Fibroblast of lung (primary cell): ENCODE measurements around the gene RSRP1. TPM values are rescaled to one million over a fixed set of nuclear protein-coding genes. Genes with fewer than 3 reads are reported as not detected.
A peak's percentile ranks its signal among the peaks of the same experiment; 100 is the strongest.

Source experiments
- DNase-seq, 2 donors: peaks; one replicate each; pipeline versions ENCODE4 v3.0.0 to v3.0.0-alpha.2; 2010; ENCODE audit warnings: low read depth in 2 of 2
- H2AFZ ChIP-seq: 2 replicates; pipeline ENCODE4 v1.5.1; 2012; ENCODE audit warnings: low read length, control low read depth, inconsistent platforms
- H3K27ac ChIP-seq: 2 replicates; pipeline ENCODE4 v1.5.1; 2011; ENCODE audit warnings: low read length, control low read depth; ENCODE audit not compliant: insufficient read depth
- H3K27me3 ChIP-seq: 2 replicates; pipeline ENCODE4 v1.5.1; 2011; ENCODE audit warnings: mild to moderate bottlenecking, low read length; ENCODE audit not compliant: control insufficient read depth, insufficient read depth
- H3K36me3 ChIP-seq: 2 replicates; pipeline ENCODE4 v1.5.1; 2011; ENCODE audit warnings: low read length; ENCODE audit not compliant: control insufficient read depth, insufficient read depth
- H3K4me1 ChIP-seq: 2 replicates; pipeline ENCODE4 v1.5.1; 2011; ENCODE audit warnings: low read length; ENCODE audit not compliant: control insufficient read depth, insufficient read depth; ENCODE audit errors: extremely low read depth
- H3K4me2 ChIP-seq: 2 replicates; pipeline ENCODE4 v1.5.1; 2011; ENCODE audit warnings: low read length, control low read depth; ENCODE audit not compliant: insufficient read depth; ENCODE audit errors: extremely low read depth
- H3K4me3 ChIP-seq, 4 experiments: fragments of 200-600 bp in 1 of 4; sonication (generic) in 1 of 4; replicated peaks in 1 of 4; 2 replicates each; pipeline ENCODE4 v1.5.1; 2011 to 2016; ENCODE audit warnings: low read length in 4 of 4, low read depth in 3 of 4, mild to moderate bottlenecking in 3 of 4, control low read depth in 2 of 4, inconsistent platforms in 1 of 4, mixed read lengths in 1 of 4; ENCODE audit not compliant: insufficient read depth in 1 of 4; ENCODE audit errors: control extremely low read depth in 1 of 4
- H3K79me2 ChIP-seq: 2 replicates; pipeline ENCODE4 v1.5.1; 2012; ENCODE audit warnings: mild to moderate bottlenecking, low read length, inconsistent platforms; ENCODE audit not compliant: control insufficient read depth, insufficient read depth
- H3K9ac ChIP-seq: 2 replicates; pipeline ENCODE4 v1.5.1; 2011; ENCODE audit warnings: mild to moderate bottlenecking, low read length, control low read depth; ENCODE audit not compliant: insufficient read depth
- H3K9me3 ChIP-seq: 2 replicates; pipeline ENCODE4 v1.5.1; 2012; ENCODE audit warnings: low read depth, low read length; ENCODE audit not compliant: control insufficient read depth, insufficient read depth
- H4K20me1 ChIP-seq: 2 replicates; pipeline ENCODE4 v1.5.1; 2011; ENCODE audit warnings: low read length; ENCODE audit not compliant: control insufficient read depth, insufficient read depth; ENCODE audit errors: extremely low read depth
- EZH2 ChIP-seq: IDR thresholded peaks from 2 replicates; pipeline ENCODE4 v1.5.1; 2012; ENCODE audit warnings: low read length, control low read depth, mild to moderate bottlenecking; ENCODE audit errors: missing control alignments
- polyA plus RNA-seq, 2 donors: library from polyadenylated mRNA; depleted of rRNA in 1 of 2; stranded (reverse) in 1 of 2; unstranded in 1 of 2; fragments of >200 nt; gene quantifications; 2 replicates each; pipeline ENCODE4 v1.2.1, GENCODE V29; 2011 to 2012; ENCODE audit warnings: missing spikeins in 1 of 2
- total RNA-seq: library from RNA; depleted of rRNA; stranded (reverse); fragments of >200 nt; gene quantifications from 2 replicates; pipeline ENCODE4 v1.2.1, GENCODE V29; 2014
- TF ChIP-seq, protein P1 (sequence below), 2 donors: IDR thresholded peaks in 1 of 2; conservative IDR thresholded peaks in 1 of 2; 1 replicate in 1 of 2; 2 replicates in 1 of 2; pipeline ENCODE4 v1.5.1; 2011 to 2012; ENCODE audit warnings: low read length in 2 of 2, control low read depth in 1 of 2, inconsistent platforms in 1 of 2, low read depth in 1 of 2, mild to moderate bottlenecking in 1 of 2

RSRP1 gene
- total and polyA plus RNA-seq, 2 donors (not counting 1 experiment from before 2014, with no cell fraction given): 37.9 to 123 TPM

DNA sequence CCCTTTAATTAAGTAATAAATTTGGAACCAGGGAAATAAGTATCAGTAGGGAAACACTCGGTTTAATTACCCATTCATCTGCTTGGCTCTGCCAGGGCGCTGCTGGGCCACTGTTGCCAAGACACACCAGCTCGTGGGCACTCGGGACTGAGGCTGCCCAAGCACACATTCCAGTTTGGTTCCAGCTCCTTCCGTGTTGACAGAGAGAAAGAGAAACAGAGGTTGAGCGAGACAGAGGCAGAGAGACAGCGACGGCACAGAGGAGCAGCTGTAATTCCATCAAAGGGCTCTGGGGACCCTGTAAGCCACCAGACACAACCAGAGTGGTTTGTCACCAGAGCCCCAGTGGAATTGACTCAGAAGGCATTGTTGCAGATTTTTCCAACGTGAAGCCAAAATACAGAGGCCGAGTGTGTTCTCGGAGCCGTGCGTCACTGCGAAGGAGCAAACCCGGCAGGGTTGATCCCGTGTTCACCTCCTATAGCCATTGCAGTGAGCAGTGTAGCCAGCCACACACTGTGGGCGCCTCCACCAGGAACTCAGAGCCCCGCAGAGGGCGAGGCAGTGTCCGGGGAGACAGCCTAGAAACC, 48.5 kb downstream of the RSRP1 start:
- H3K9me3 ChIP-seq: no peaks in the 10 kb centered on the region
- no peak overlapping the region for H3K9ac ChIP-seq
- no peak overlapping the region for H3K4me3 ChIP-seq
- no peak overlapping the region for H2AFZ ChIP-seq
- H3K36me3 ChIP-seq: no peaks in the 10 kb centered on the region
- TF ChIP-seq, protein P1, sequence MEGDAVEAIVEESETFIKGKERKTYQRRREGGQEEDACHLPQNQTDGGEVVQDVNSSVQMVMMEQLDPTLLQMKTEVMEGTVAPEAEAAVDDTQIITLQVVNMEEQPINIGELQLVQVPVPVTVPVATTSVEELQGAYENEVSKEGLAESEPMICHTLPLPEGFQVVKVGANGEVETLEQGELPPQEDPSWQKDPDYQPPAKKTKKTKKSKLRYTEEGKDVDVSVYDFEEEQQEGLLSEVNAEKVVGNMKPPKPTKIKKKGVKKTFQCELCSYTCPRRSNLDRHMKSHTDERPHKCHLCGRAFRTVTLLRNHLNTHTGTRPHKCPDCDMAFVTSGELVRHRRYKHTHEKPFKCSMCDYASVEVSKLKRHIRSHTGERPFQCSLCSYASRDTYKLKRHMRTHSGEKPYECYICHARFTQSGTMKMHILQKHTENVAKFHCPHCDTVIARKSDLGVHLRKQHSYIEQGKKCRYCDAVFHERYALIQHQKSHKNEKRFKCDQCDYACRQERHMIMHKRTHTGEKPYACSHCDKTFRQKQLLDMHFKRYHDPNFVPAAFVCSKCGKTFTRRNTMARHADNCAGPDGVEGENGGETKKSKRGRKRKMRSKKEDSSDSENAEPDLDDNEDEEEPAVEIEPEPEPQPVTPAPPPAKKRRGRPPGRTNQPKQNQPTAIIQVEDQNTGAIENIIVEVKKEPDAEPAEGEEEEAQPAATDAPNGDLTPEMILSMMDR (conservative IDR thresholded peaks at IDR 0.05 in 1 of 2, IDR thresholded peaks at IDR 0.05 in 1 of 2; ENCODE audit: low read depth in 1 of 2, low read length in 2 of 2): no peak
- no peak for TF ChIP-seq EZH2
- no peaks in the 10 kb centered on the region for H4K20me1 ChIP-seq
- peaks cover 14% of the 10 kb centered on the region for H3K27me3 ChIP-seq
- H3K4me2 ChIP-seq: no peak overlapping the region
- H3K27ac ChIP-seq: no peak overlapping the region
- H3K79me2 ChIP-seq: no peaks in the 10 kb centered on the region
- peak in 1 of 2 donors; percentile 32 for DNase-seq
- H3K4me1 ChIP-seq: no peaks in the 10 kb centered on the region

DNA sequence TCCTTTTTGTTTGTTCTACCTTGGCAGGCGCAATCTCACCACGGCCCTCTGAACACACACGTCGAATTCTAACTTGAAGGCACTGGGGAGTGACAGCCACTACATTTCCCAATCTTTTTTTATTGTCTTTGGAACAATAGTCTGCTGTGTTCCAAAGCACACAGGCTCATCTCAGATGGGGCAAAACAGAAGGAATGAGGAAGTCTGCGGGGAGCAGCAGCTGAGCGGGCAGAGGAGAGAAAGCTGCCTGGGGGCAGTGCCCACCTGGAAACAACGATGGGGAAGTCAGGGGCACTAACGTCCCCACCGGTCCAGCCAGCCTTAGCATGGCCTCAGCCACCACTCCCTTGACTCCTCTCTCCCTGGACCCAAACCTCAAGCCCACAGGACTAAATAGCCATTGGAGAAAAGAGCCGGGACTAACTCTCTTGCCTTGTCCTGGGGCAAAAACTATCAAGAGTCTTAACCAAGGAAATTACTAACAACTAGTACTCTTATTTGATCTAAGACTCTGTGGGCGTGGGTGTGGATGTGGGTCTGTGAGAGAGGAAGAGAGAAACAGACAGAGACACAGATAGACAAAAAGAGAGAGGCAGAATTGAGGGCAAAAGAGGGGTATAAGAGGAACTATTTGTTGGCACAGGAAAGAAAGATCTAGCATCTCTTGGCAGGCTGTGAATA, 49.1 kb downstream of the RSRP1 start:
- no peaks in the 10 kb centered on the region for H3K9me3 ChIP-seq
- DNase-seq: no peak
- peaks cover 14% of the 10 kb centered on the region for H3K27me3 ChIP-seq
- H3K4me1 ChIP-seq: no peaks in the 10 kb centered on the region
- no peak overlapping the region for H2AFZ ChIP-seq
- H3K9ac ChIP-seq: no peak overlapping the region
- no peaks in the 10 kb centered on the region for H3K36me3 ChIP-seq
- H3K4me2 ChIP-seq: no peak overlapping the region
- TF ChIP-seq EZH2: no peak
- TF ChIP-seq, protein P1 (conservative IDR thresholded peaks at IDR 0.05 in 1 of 2, IDR thresholded peaks at IDR 0.05 in 1 of 2; ENCODE audit: low read depth in 1 of 2, low read length in 2 of 2): no peak
- H3K27ac ChIP-seq: no peak overlapping the region
- no peaks in the 10 kb centered on the region for H4K20me1 ChIP-seq
- H3K4me3 ChIP-seq: no peak overlapping the region
- H3K79me2 ChIP-seq: no peaks in the 10 kb centered on the region

DNA sequence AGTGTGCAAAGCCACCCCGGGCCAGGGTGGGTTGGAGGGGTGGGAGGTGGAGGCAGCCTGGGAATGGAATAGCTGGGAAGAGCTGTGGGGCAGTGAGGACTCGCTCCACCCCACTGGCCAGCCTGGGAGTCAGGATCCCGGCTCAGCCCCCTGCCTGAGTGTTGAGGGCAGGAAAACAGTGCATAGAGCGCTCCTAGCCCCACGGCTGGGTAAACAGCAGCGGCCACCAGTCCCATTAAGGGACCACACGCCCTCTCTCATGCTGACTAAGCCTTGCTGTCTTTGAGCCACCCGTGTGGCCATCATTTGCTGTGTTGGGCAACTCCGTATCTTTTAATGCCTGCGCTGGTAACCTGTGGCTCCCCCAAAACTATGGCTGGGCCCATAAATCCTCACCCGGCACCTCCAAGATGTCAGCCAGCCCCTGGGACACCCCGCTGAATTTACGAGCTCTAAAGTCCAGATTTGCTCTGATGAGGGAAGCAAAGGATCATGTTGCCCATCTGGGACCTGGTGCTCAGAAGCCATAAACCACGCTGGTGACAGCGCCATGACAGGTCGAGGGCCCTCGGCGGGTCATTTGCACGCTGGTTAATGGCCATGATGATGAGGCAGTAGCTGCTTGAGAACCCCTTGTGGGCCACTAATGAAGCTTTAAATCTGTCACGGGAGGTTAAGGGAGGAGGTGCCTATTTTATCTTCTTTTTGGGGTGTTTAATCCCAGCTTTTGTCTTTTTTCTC, 49.8 kb downstream of the RSRP1 start:
- DNase-seq: no peak
- no peaks in the 10 kb centered on the region for H3K4me1 ChIP-seq
- H3K4me2 ChIP-seq: no peak overlapping the region
- no peaks in the 10 kb centered on the region for H3K79me2 ChIP-seq
- peaks cover 14% of the 10 kb centered on the region for H3K27me3 ChIP-seq
- H4K20me1 ChIP-seq: no peaks in the 10 kb centered on the region
- H3K9ac ChIP-seq: no peak overlapping the region
- H2AFZ ChIP-seq: no peak overlapping the region
- H3K4me3 ChIP-seq: no peak overlapping the region
- TF ChIP-seq EZH2: no peak
- no peaks in the 10 kb centered on the region for H3K9me3 ChIP-seq
- no peak overlapping the region for H3K27ac ChIP-seq
- H3K36me3 ChIP-seq: no peaks in the 10 kb centered on the region
